HepG2 (cell line): ENCODE results near the gene ATG4B. TPM values are rescaled to one million over a fixed set of nuclear protein-coding genes. Genes with fewer than 3 reads are reported as not detected.

Experiments
- ARID4A ChIP-seq: sonication (generic); formaldehyde crosslinking; IDR thresholded peaks from 2 replicates; pipeline ENCODE4 v1.5.0; 2020; ENCODE audit warnings: mild to moderate bottlenecking, missing genetic modification reagents, borderline replicate concordance
- HNF4A ChIP-seq: sonication (generic); formaldehyde crosslinking; IDR thresholded peaks from 2 replicates; pipeline ENCODE4 v1.4.0; 2020; ENCODE audit warnings: missing genetic modification reagents
- HNRNPUL1 ChIP-seq: fragments of 200-400 bp; formaldehyde crosslinking; IDR thresholded peaks from 2 replicates; pipeline ENCODE4 v1.6.1; 2017; ENCODE audit warnings: low read depth, mild to moderate bottlenecking, low read length, moderate library complexity
- IRF2 ChIP-seq: IDR thresholded peaks from 2 replicates; pipeline ENCODE4 v1.6.1; 2018; ENCODE audit warnings: missing genetic modification reagents, missing compliant biosample characterization
- KAT2B ChIP-seq: fragments of 150-350 bp; IDR thresholded peaks from 2 replicates; pipeline ENCODE4 v1.6.1; 2014; ENCODE audit warnings: low read depth, low read length, borderline replicate concordance
- KDM2A ChIP-seq: sonication (generic); formaldehyde crosslinking; IDR thresholded peaks from 2 replicates; pipeline ENCODE4 v1.4.0; 2020; ENCODE audit warnings: low read depth, missing genetic modification reagents, borderline replicate concordance
- KDM3A ChIP-seq: IDR thresholded peaks from 2 replicates; pipeline ENCODE4 v1.6.1; 2018; ENCODE audit warnings: low read depth, missing compliant biosample characterization
- MIER3 ChIP-seq: IDR thresholded peaks from 2 replicates; pipeline ENCODE4 v1.6.1; 2016; ENCODE audit warnings: missing compliant biosample characterization, borderline replicate concordance
- MTA3 ChIP-seq: sonication (generic); formaldehyde crosslinking; IDR thresholded peaks from 2 replicates; pipeline ENCODE4 v1.4.0; 2020; ENCODE audit warnings: missing genetic modification reagents
- NFKB2 ChIP-seq: sonication (generic); formaldehyde crosslinking; IDR thresholded peaks from 2 replicates; pipeline ENCODE4 v1.4.0; 2020; ENCODE audit warnings: missing genetic modification reagents, borderline replicate concordance
- PAF1 ChIP-seq: IDR thresholded peaks from 2 replicates; pipeline ENCODE4 v1.6.1; 2016; ENCODE audit warnings: missing genetic modification reagents, missing compliant biosample characterization
- PHF8 ChIP-seq: sonication (generic); formaldehyde crosslinking; IDR thresholded peaks from 2 replicates; pipeline ENCODE4 v1.5.0; 2020; ENCODE audit warnings: missing genetic modification reagents
- POLR2AphosphoS2 ChIP-seq: IDR thresholded peaks from 2 replicates; pipeline ENCODE4 v1.6.1; 2011; ENCODE audit warnings: low read depth, low read length, improper control_type of control experiment
- PRDM4 ChIP-seq: sonication (generic); formaldehyde crosslinking; IDR thresholded peaks from 2 replicates; pipeline ENCODE4 v1.9.0; 2021; ENCODE audit warnings: missing genetic modification reagents, borderline replicate concordance
- SOX5 ChIP-seq: IDR thresholded peaks from 2 replicates; pipeline ENCODE4 v1.6.1; 2016; ENCODE audit warnings: borderline replicate concordance
- USF2 ChIP-seq, 2 experiments: sonication (generic) in 1 of 2; formaldehyde crosslinking in 1 of 2; IDR thresholded peaks; 2 replicates each; pipeline versions ENCODE4 v1.5.1 to v1.6.1; 2011 to 2020; ENCODE audit warnings: borderline replicate concordance in 1 of 2, low read depth in 1 of 2, low read length in 1 of 2, mild to moderate bottlenecking in 1 of 2, missing genetic modification reagents in 1 of 2, moderate library complexity in 1 of 2
- ZFX ChIP-seq: sonication (generic); formaldehyde crosslinking; IDR thresholded peaks from 2 replicates; pipeline ENCODE4 v1.4.0; 2020; ENCODE audit warnings: mild to moderate bottlenecking, low read depth, missing genetic modification reagents, moderate library complexity
- ZNF33A ChIP-seq: sonication (generic); formaldehyde crosslinking; IDR thresholded peaks from 2 replicates; pipeline ENCODE4 v1.5.1; 2020; ENCODE audit warnings: missing genetic modification reagents, mild to moderate bottlenecking, moderate library complexity, borderline replicate concordance
- ZNF430 ChIP-seq: sonication (generic); formaldehyde crosslinking; IDR thresholded peaks from 2 replicates; pipeline ENCODE4 v1.9.0; 2021; ENCODE audit warnings: mild to moderate bottlenecking, missing genetic modification reagents
- ZNF451 ChIP-seq: sonication (generic); formaldehyde crosslinking; IDR thresholded peaks from 2 replicates; pipeline ENCODE4 v1.5.0; 2020; ENCODE audit warnings: mild to moderate bottlenecking, missing genetic modification reagents
- ZNF660 ChIP-seq: sonication (generic); formaldehyde crosslinking; IDR thresholded peaks from 2 replicates; pipeline ENCODE4 v1.5.1; 2020; ENCODE audit warnings: mild to moderate bottlenecking, low read depth, missing genetic modification reagents, borderline replicate concordance
- ZNF761 ChIP-seq: sonication (generic); formaldehyde crosslinking; conservative IDR thresholded peaks from 2 replicates; pipeline ENCODE4 v1.4.0; 2020; ENCODE audit warnings: mild to moderate bottlenecking, missing genetic modification reagents
- polyA plus RNA-seq, 8 experiments: library from polyadenylated mRNA; depleted of rRNA in 3 of 8; stranded (reverse) in 7 of 8; unstranded in 1 of 8; fragments of >200 nt; fragmentation: Illumina TruSeq in 4 of 8; extraction: Trizol in 4 of 8; gene quantifications; 2 replicates each; pipeline versions ENCODE4 v1.2.1 to v1.2.3, GENCODE V29; 2011 to 2016; ENCODE audit warnings: low read depth in 4 of 8, missing spikeins in 1 of 8, mixed read lengths in 1 of 8; ENCODE audit not compliant: insufficient read depth in 1 of 8
- total RNA-seq, 5 experiments: library from RNA; depleted of rRNA; stranded (reverse); fragments of >200 nt; fragmentation: Illumina TruSeq; extraction: Trizol; gene quantifications; 2 replicates each; pipeline ENCODE4 v1.2.3, GENCODE V29; 2016; ENCODE audit warnings: low read depth in 1 of 5

ATG4B gene
- total and polyA plus RNA-seq, 2 of the 13 experiments (the other 11 are each of a cell fraction or from before 2014, with no cell fraction given): 95.5 to 239 TPM

GRCh38 chr2:241653210-241653750, 15.8 kb downstream of the ATG4B start (continued):
- TF ChIP-seq KDM3A (CRISPR knock-in tag): 0 out of 2 replicates have a peak, but pooled peaks have one; percentile 19
- 0 out of 2 replicates have a peak, but pooled peaks have one; percentile 47 for TF ChIP-seq NFKB2 (CRISPR knock-in tag)
- TF ChIP-seq POLR2AphosphoS2: no peak
- peak; percentile 84; the same call in 1 of the 2 replicates for TF ChIP-seq IRF2 (CRISPR knock-in tag)
- TF ChIP-seq MTA3: no peak
- TF ChIP-seq ZNF451 (CRISPR knock-in tag): no peak; the same call in 1 of the 2 replicates
- no peak for TF ChIP-seq USF2 (IDR thresholded peaks at IDR 0.05; ENCODE audit: low read depth, low read length)
- TF ChIP-seq USF2 (CRISPR knock-in tag; IDR thresholded peaks at IDR 0.05; ENCODE audit: borderline replicate concordance): no peak
- no peak for TF ChIP-seq PAF1 (CRISPR knock-in tag)
- TF ChIP-seq PHF8 (CRISPR knock-in tag): peak; percentile 41; the same call in 1 of the 2 replicates
- TF ChIP-seq KAT2B: no peak
- peak; percentile 63; the same call in 1 of the 2 replicates for TF ChIP-seq ZNF761 (CRISPR knock-in tag)
- TF ChIP-seq ZNF660 (CRISPR knock-in tag): no peak; the same call in 1 of the 2 replicates
- TF ChIP-seq SOX5 (CRISPR knock-in tag): peak; percentile 65
- TF ChIP-seq KDM2A (CRISPR knock-in tag): peak; percentile 76; the same call in 1 of the 2 replicates
- TF ChIP-seq HNRNPUL1: no peak
- no peak for TF ChIP-seq PRDM4 (CRISPR knock-in tag)
- no peak for TF ChIP-seq ZNF33A (CRISPR knock-in tag)
- peak; percentile 91 for TF ChIP-seq HNF4A (CRISPR knock-in tag)
- peak; percentile 90 for TF ChIP-seq ARID4A (CRISPR knock-in tag)
- TF ChIP-seq ZNF430 (CRISPR knock-in tag): peak; percentile 74; the same call in 1 of the 2 replicates
- TF ChIP-seq ZFX (CRISPR knock-in tag): peak; percentile 97
- peak; percentile 69; the same call in 1 of the 2 replicates for TF ChIP-seq MIER3 (CRISPR knock-in tag)
